HG03571 (cell line): ENCODE data around the gene PRDM11.

Source experiments
- ATAC-seq: cut with Tn5 transposase; IDR thresholded peaks from one replicate; pipeline ENCODE4 v1.9.1; 2021; ENCODE audit not compliant: unreplicated experiment

Gene PRDM11

GRCh38 chr11:45209000-45209879 lies 62.8 kb downstream of the PRDM11 start:
- no peak for ATAC-seq

- no peak for ATAC-seq
Observed at GRCh38 chr11:45209891-45210699, 63.7 kb downstream of the PRDM11 start.

- no peak for ATAC-seq
Observed at GRCh38 chr11:45210846-45211245, 64.4 kb downstream of the PRDM11 start.

- no peak for ATAC-seq
Observed at GRCh38 chr11:45211732-45212131, 65.3 kb downstream of the PRDM11 start.

GRCh38 chr11:45212566-45213315 lies 66.3 kb downstream of the PRDM11 start:
- ATAC-seq, result no peak

GRCh38 chr11:45213316-45213665 lies 66.9 kb downstream of the PRDM11 start:
- ATAC-seq, result no peak

- ATAC-seq, result no peak
Observed at GRCh38 chr11:45213717-45214116, 67.3 kb downstream of the PRDM11 start.

GRCh38 chr11:45215098-45215865 lies 68.8 kb downstream of the PRDM11 start:
- ATAC-seq, result no peak

- ATAC-seq, result no peak
Observed at GRCh38 chr11:45216031-45216430, 69.6 kb downstream of the PRDM11 start.

- ATAC-seq, result no peak
Observed at GRCh38 chr11:45216901-45217300, 70.5 kb downstream of the PRDM11 start.

- no peak for ATAC-seq
Observed at GRCh38 chr11:45217991-45218390, 71.6 kb downstream of the PRDM11 start.

GRCh38 chr11:45218705-45219104 lies 72.3 kb downstream of the PRDM11 start:
- ATAC-seq, result no peak

GRCh38 chr11:45219411-45219810 lies 73.0 kb downstream of the PRDM11 start:
- ATAC-seq, result no peak

GRCh38 chr11:45223496-45223895 lies 77.1 kb downstream of the PRDM11 start:
- ATAC-seq, result no peak

- ATAC-seq, result no peak
Observed at GRCh38 chr11:45224766-45225165, 78.3 kb downstream of the PRDM11 start.

GRCh38 chr11:45225277-45225676 lies 78.8 kb downstream of the PRDM11 start:
- ATAC-seq, result no peak

- ATAC-seq, result no peak
Observed at GRCh38 chr11:45225961-45226871, 79.8 kb downstream of the PRDM11 start.

- no peak for ATAC-seq
Observed at GRCh38 chr11:45226901-45227300, 80.5 kb downstream of the PRDM11 start.

- no peak for ATAC-seq
Observed at GRCh38 chr11:45227836-45228235, 81.4 kb downstream of the PRDM11 start.
